Raji (cell line): Measurements from ENCODE around the gene CADM2.

Experiments used
- POLR2A ChIP-seq: IDR thresholded peaks from 2 replicates; pipeline ENCODE4 v1.6.1; 2011; ENCODE audit warnings: low read depth, low read length, control low read depth; ENCODE audit not compliant: insufficient read depth

CADM2 gene

DNA sequence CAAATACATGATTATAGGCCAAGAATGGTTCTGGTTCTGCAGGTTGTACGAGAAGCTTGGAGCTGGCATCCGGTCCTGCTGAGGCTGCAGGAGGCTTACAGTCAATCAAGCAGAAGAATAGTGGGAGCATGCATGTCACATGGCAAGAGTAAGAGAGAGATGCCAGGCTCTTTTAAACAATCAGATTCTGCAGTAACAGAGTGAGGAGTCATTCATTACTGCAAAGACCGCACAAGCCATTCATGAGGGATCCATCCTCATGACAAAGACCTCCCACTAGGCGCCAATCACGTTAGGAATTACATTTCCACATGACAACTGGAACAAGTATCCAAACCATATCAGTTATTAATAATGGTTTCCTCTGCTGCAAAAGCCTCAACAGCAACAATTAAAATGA, 536.8 kb downstream of the CADM2 start:
- no peak for TF ChIP-seq POLR2A

DNA sequence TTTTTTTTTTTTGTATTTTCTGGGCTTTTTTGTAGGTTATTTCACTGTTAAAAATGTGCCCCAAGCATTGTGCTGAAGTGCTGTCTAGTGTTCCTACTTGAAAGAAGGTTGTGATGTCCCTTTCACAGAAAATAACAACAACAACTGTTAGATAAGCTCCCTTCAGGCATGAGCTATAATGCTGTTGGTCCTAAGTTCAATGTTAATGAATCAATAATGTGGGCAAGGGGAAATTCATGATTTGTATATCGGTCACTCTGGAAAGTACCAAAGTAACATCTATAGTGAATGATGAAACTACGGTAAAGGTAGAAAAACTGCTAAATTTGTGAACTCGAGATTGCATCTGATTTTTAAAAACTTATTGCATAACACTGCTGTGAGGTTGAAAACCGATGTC, 539.4 kb downstream of the CADM2 start:
- TF ChIP-seq POLR2A: no peak

DNA sequence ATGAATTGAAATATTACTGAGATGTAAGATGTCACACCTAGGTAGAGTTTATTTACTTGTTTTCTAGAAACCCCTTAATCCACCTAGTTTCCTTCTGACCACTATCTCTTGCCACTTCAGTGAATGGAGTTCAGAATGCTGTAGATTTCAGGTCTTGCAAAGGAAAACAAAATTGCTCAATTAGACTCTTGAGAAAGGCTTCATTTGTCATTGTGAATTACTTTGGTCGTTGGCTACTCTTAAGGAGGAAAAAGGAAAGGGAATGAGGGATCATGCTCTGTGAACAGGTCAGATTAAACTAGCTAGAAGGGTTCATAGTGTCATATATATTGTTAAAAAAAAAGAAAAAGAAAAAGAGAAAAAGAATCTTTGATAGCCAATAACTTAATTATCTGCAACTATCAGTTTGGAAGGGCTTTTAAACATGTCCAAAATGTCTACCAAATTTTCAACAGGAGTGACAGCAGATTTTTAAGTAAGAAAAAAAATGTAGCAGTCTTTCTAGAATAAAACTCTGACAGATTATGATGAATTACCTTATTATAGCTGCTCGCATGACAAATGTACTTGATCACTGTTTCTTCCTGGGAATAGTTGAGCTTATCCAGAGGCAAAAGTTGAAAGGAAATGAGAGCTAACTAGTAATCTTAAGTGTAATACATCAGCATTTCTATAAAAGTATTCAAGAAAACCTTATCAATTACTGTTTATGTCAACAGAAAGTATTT, 543.5 kb downstream of the CADM2 start:
- no peak for TF ChIP-seq POLR2A

DNA sequence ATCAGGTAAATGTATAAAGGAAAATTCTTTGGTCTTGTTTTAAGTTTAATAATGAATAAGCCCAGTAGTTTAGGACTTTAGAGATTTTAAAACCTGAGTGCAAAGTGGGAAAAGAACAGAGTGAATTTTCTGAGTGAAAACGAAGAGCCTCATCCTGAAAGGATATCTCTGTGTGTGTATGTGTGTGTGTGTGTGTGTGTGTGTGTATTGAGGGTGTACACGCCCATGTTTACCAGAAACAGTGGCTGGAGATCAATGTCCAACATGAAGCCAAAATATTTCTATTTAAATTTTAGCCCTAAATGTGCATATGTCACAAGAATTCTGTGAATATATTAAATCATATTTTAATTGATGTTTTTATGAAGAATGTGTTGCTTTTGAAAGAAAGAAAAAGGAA, 549.9 kb downstream of the CADM2 start:
- TF ChIP-seq POLR2A: no peak

DNA sequence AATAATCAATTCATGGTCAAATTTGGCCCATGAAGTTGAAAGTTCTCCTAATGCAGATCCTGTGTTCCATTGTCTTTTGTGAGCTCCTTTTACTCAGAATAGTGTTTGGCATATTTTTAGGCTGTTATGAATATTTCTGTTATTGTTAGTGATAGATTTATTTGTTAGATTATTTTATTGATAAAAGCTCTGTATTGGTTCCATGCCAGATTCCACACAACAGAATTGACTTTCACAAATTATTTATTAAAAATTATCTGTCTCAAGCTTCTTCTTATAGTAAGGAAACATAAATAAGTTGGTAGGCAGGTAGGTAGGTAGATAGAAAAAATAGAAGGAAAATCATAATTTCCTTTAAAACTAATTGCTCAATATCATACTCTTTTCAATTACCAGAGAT, 557.4 kb downstream of the CADM2 start:
- no peak for TF ChIP-seq POLR2A

DNA sequence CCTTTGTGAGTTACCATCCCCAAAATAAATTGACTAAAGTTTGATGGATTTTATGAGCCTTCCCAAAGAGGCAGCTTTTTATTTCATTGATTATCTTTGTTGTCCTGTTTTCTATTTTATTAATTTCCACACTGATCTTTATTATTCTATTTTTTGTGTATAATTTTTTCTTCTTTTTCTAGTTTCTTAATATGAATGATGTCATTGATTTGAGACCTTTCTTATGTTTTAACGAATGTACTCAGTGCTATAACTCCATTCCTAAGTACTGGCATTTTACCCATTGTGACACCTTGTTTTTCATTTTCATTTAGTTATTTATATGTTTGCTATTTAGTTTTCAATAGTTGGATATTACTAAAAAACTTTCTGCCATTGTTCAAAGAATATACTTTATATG, 565.3 kb downstream of the CADM2 start:
- TF ChIP-seq POLR2A: no peak

DNA sequence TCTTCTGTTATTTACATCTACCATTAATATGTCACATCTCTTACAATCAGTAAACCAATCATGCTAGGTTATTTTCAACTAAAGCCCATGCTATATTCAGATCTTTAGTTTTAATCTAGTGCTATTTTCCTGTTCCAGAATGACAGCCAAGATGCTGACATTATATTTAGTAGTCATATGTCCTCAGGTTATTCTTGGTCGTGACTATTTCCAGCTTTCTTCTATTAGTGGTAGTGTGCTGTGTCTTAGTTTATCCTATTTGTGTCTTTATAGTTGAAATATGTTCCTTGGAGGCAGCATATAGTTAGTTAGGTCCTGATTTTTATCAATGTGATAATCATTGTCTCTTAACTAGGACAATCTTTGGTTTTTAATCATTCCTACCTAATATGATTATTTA, 566.5 kb downstream of the CADM2 start:
- no peak for TF ChIP-seq POLR2A

DNA sequence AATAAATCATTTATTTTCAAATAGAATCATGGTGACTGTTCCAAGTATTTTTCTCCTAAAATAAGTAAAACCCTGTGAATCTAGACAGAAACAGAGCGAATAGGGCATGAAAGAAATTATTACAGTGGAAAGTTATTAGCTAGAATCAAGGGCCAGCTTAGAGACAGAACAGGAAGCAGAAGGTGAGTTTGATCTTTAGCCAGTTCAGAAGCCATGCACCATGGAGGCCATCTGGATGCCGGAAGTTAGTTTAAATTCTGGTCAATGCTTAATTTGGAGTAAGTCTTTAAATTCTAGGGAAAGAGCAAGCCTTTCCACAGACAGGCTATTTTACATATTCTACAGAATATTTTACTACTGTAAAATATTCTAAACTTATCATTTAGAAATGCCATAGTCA, 574.8 kb downstream of the CADM2 start:
- TF ChIP-seq POLR2A: no peak

DNA sequence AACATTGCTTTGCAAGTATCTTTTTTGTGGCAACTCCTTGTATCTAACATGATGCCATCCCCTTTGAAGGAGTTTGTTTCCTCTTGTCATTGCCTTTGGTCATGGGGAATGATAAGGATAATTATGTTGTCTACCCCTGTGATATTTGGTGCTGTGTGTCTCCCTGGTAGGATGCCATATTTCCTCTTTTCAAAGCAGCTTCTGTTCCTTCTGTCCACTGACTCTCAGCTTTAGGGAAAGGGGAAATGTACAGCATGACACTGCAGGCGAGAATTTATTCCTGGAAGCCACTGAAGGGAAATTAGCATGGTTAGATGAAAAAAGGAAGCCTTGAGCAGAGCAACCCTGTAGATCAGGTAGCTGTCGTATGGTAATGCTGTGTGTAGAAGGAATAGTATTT, 576.7 kb downstream of the CADM2 start:
- TF ChIP-seq POLR2A: no peak

DNA sequence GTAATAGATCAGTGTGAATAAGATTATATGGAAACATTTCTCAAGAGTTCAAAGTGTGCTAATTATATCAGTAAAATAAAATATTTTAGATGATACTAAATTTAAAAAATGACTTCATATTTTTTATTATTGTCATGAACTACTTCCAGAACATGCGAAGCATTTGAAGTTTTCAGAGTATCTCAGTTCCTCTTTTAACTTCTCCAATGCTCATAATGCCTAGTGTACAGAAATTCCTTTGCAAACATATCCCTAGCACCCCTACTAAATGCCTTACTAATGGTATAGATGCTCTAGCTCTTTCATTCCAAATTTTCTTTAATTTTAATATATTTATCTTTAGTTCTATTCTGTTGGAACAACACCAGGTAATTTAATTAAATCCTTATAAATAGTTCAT, 580.4 kb downstream of the CADM2 start:
- no peak for TF ChIP-seq POLR2A

DNA sequence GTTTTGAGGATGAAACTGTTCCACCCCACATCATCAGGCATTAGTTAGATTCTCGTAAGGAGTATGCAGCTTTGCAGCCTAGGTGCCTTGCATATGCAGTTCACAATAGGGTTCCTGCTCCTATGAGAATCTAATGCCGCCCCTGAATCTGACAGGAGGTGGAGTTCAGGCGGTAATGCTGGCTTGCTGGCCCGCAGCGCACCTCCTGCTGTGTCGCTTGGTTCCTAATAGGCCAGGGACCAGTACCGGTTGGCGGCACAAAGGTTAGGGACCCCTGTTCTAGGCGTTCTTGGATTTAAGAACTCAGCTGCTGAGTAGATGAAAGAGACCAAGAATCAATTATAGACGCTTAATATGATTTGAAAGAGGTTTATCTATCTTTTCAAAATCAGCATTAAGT, 595.4 kb downstream of the CADM2 start:
- TF ChIP-seq POLR2A: no peak

DNA sequence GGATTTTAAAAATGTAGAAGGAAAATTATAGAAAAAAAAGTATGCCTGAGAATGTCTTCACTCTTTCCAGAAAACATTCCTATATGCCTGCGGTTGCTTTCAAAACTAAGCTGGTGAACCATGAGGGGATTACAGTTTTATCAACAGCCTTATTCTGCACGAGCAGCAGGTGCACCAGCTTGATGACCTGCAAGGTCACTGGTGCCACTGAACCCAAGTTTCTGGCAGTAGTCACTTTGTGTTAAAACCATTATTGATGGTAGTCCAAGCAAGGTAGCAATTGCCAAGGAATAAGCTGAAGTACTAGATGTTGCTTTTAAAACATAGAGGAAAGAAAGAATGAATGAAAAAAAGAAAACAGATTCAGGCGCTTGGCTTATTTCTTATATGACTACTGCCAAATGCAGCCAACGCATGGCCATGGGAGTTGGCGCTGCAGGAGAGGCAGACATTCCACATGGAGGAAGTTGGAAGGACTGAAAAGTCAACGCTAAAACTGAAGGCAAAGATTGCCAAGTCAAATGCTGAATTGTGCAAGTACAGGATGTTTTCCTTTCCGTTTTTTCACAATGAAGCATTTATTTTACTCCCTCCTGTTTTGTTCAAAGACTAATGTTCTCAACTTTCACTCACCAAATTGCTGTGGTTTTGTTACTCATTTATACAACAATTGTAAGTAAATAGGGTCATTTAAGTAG, 601.4 kb downstream of the CADM2 start:
- TF ChIP-seq POLR2A: no peak

DNA sequence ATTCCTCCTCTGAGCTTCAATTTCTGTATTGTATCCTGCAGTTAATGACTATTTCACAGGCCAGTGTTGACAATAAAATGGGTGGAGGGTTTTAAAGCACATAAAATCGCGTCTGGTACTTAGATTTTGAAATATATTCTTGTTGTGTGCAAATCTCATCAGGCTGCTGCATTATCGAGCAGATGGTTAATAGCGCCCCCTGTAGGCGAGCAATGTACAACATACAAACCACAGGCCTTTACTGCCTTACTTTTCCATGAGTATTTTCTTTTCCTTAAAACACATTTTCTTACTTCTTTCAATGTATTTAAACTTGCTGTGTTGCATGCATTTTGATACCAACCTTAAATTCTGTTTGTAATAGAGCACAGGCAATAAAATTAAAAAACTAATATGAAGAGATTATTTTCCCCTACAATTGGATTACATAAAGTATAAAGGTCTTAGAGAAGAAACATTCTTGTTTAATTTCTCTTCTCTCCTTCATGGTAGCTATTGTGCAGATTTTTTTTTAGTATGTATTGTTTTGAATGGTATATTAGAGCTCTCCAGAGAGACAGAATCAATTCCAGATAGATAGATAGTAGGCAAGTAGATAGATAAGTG, 608.4 kb downstream of the CADM2 start:
- TF ChIP-seq POLR2A: no peak

DNA sequence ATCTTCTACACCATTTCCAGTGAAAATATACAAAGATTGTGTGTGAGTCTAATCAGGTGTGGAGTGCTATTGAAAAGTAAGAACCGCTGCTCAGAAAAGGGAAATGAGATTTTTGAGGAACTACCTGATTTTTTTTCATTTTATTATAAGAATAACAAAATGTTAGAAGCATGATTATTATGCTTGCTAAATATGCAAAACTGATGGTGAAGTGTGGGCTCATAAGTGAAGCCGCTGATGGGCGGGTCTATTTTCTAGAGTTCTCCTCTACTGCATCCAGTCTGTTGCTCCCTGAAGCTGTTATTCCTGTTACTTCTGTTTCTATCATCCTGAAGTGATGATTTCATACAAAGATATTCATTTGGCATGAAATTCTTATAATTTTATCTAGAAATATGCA, 612.0 kb downstream of the CADM2 start:
- no peak for TF ChIP-seq POLR2A

DNA sequence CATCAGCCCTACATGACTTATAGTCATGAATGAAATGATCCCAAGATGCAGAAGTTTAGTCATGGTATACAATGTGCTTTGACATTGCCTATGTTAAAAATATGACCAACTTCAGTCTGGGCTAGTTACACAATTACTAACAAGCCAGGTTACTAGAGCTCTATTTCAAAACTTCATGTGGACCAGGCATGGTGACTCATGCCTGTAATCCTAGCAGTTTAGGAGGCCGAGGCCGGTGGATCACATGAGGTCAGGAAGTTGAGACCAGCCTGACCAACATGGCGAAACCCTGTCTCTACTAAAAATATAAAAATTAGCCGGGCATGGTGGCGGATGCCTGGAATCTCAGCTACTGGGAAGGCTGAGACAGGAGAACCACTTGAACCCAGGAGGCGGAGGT, 613.0 kb downstream of the CADM2 start:
- TF ChIP-seq POLR2A: no peak

DNA sequence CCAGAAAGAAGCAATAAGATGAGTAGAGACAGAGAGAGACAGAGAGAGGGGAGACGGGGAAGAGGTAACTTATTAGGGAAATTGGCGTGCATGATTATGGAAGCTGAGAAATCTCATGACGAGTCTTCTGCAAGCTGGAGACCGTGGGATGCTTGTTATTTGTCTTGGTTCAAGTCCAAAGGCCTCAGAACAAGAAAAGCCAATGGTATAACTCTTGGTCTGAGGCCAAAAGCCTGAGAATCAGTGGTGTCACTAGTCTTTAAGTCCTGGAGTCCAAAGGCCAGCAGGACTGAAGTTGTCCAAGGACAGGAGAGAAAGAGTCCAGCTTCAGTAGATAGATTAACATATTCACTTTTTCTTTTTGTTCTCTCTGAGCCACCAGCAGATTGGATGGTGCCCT, 613.6 kb downstream of the CADM2 start:
- no peak for TF ChIP-seq POLR2A
